Measurements from ENCODE around the gene D2HGDH. TPM values are rescaled to one million over a fixed set of nuclear protein-coding genes. Genes with fewer than 3 reads are reported as not detected.

The D2HGDH gene
- total and polyA plus RNA-seq, 8 donors: 32.8 to 53.3 (median 39.7) TPM

DNA sequence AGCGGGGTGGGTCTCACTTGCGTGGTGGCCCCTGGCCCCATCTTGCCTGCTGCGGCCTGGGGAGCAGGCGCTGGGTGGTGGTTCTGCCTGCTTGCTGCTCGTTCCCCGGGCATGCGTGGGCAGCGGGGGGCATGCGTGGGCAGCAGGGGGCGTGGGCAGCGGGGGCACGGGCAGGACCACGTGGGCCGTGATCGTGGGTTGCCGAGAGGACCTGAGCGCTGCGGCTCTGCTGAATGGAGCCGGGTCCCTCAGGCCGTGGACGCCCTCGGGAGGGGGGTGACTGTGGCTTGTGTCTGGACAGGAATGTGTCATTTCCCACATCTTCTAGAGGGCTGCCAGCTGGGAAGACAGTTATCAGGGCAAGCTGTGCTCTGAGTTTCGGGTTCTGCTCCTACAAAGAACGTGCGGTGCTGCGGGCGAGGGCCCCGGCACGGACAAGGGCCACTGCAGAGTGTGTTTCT lies 33.9 kb downstream of the D2HGDH start:
- intact Hi-C loops (cut with DNase I): no loop called here
- H3K27ac ChIP-seq: no peak overlapping the region
- DNase-seq (no peak), ATAC-seq (no peak)
- no peaks in the 10 kb centered on the region for H3K9me3 ChIP-seq
- peaks cover 0 to 8% of the 10 kb centered on the region in 2 donors for H3K36me3 ChIP-seq
- H3K4me1 ChIP-seq: peaks cover 0 to 7% of the 10 kb centered on the region in 2 donors
- TF ChIP-seq CTCF (IDR thresholded peaks at IDR 0.05): no peak
- H3K4me3 ChIP-seq: no peak overlapping the region
- peaks cover 0 to 23% of the 10 kb centered on the region in 2 donors for H3K27me3 ChIP-seq

- Histone ChIP-seq H3K27me3 (peaks cover 0 to 28% of the 10 kb centered on the region in 2 donors), H3K36me3 (peaks cover 0 to 8% of the 10 kb centered on the region in 2 donors), H3K4me3 (no peak overlapping the region), H3K27ac (no peak overlapping the region), H3K4me1 (peaks cover 0 to 7% of the 10 kb centered on the region in 2 donors), H3K9me3 (no peaks in the 10 kb centered on the region)
- TF ChIP-seq CTCF (IDR thresholded peaks at IDR 0.05): no peak
- intact Hi-C loops (cut with DNase I): no loop called here
- ATAC-seq (no peak), DNase-seq (no peak)
Observed at GRCh38 chr2:241768850-241769249, 34.4 kb downstream of the D2HGDH start.

GRCh38 chr2:241769819-241770184 lies 35.4 kb downstream of the D2HGDH start:
- no peak overlapping the region for H3K27ac ChIP-seq
- peaks cover 0 to 8% of the 10 kb centered on the region in 2 donors for H3K36me3 ChIP-seq
- H3K9me3 ChIP-seq: no peaks in the 10 kb centered on the region
- intact Hi-C loops (cut with DNase I): no loop called here
- H3K27me3 ChIP-seq: peaks cover 0 to 38% of the 10 kb centered on the region in 2 donors
- ATAC-seq (no peak), DNase-seq (no peak)
- H3K4me3 ChIP-seq: no peak overlapping the region
- H3K4me1 ChIP-seq: peaks cover 0 to 7% of the 10 kb centered on the region in 2 donors
- no peak for TF ChIP-seq CTCF (IDR thresholded peaks at IDR 0.05)

- Histone ChIP-seq H3K36me3 (peaks cover 0 to 8% of the 10 kb centered on the region in 2 donors), H3K9me3 (no peaks in the 10 kb centered on the region), H3K4me1 (peaks cover 0 to 7% of the 10 kb centered on the region in 2 donors), H3K4me3 (no peak overlapping the region), H3K27me3 (peaks cover 0 to 43% of the 10 kb centered on the region in 2 donors), H3K27ac (no peak overlapping the region)
- TF ChIP-seq CTCF (IDR thresholded peaks at IDR 0.05): no peak
- no peak for ATAC-seq
- no peak for DNase-seq
- intact Hi-C loops (cut with DNase I): no loop called here
Observed at GRCh38 chr2:241770185-241770935, 35.9 kb downstream of the D2HGDH start.

GRCh38 chr2:241770936-241771285 lies 36.5 kb downstream of the D2HGDH start:
- H3K36me3 ChIP-seq: peaks cover 0 to 8% of the 10 kb centered on the region in 2 donors
- H3K27me3 ChIP-seq: peaks cover 0 to 49% of the 10 kb centered on the region in 2 donors
- no peaks in the 10 kb centered on the region for H3K9me3 ChIP-seq
- no peak overlapping the region for H3K4me3 ChIP-seq
- no peak overlapping the region for H3K27ac ChIP-seq
- no peak for ATAC-seq
- peaks cover 0 to 7% of the 10 kb centered on the region in 2 donors for H3K4me1 ChIP-seq
- TF ChIP-seq CTCF (IDR thresholded peaks at IDR 0.05): no peak
- DNase-seq: no peak
- intact Hi-C loops (cut with DNase I): no loop called here
